Naive B cell (primary cell): ENCODE measurements around the gene CAMTA1. TPM values are rescaled to one million over a fixed set of nuclear protein-coding genes. Genes with fewer than 3 reads are reported as not detected.

Experiments
- ATAC-seq, 2 donors: fragments of 150-1000 bp; cut with Tn5 transposase; 2 replicates each; pipeline ENCODE4 v1.10.0; 2021; ENCODE audit warnings: low read depth in 2 of 2, mild to moderate bottlenecking in 2 of 2, moderate library complexity in 2 of 2
- DNase-seq: peaks from one replicate; pipeline ENCODE4 v3.0.0; 2022
- H3K27ac Mint-ChIP-seq, 6 donors: one replicate each; pipeline ENCODE4 v1.8.0; 2020 to 2022; ENCODE audit warnings: mild to moderate bottlenecking in 6 of 6, mixed read lengths in 6 of 6, moderate library complexity in 5 of 6, inconsistent platforms in 2 of 6
- H3K27me3 Mint-ChIP-seq, 3 donors: one replicate each; pipeline ENCODE4 v1.8.0; 2021 to 2022; ENCODE audit warnings: mixed read lengths in 3 of 3, mild to moderate bottlenecking in 1 of 3
- H3K36me3 Mint-ChIP-seq, 2 donors: one replicate each; pipeline ENCODE4 v1.8.0; 2020 to 2022; ENCODE audit warnings: mixed read lengths in 2 of 2, inconsistent platforms in 1 of 2, mild to moderate bottlenecking in 1 of 2
- H3K4me1 Mint-ChIP-seq, 3 donors: one replicate each; pipeline ENCODE4 v1.8.0; 2020 to 2022; ENCODE audit warnings: mixed read lengths in 3 of 3, inconsistent platforms in 1 of 3, mild to moderate bottlenecking in 1 of 3, moderate library complexity in 1 of 3
- H3K4me3 Mint-ChIP-seq, 8 donors: one replicate each; pipeline ENCODE4 v1.8.0; 2020 to 2022; ENCODE audit warnings: mild to moderate bottlenecking in 8 of 8, mixed read lengths in 8 of 8, moderate library complexity in 8 of 8, inconsistent platforms in 2 of 8
- H3K9me3 Mint-ChIP-seq, 7 donors: one replicate each; pipeline ENCODE4 v1.8.0; 2020 to 2022; ENCODE audit warnings: mixed read lengths in 7 of 7, mild to moderate bottlenecking in 5 of 7, inconsistent platforms in 2 of 7, moderate library complexity in 1 of 7
- polyA plus RNA-seq, 6 donors: library from polyadenylated mRNA; unstranded; fragments of 300-500 nt; fragmentation: Illumina TruSeq; gene quantifications; one replicate each; pipeline ENCODE4 v1.2.3, GENCODE V29; 2021; ENCODE audit warnings: low read depth in 6 of 6

Gene CAMTA1
- polyA plus RNA-seq, 6 donors from 2014 or later, result 75.4 to 140 (median 88.8) TPM

GRCh38 chr1:7639435-7640131, 854.3 kb downstream of the CAMTA1 start:
- ATAC-seq, result no peak
- Mint-ChIP-seq H3K27ac (no peak overlapping the region), H3K27me3 (peaks cover 2 to 13% (median 4%) of the 10 kb centered on the region in 3 donors), H3K4me3 (no peak overlapping the region), H3K36me3 (no peaks in the 10 kb centered on the region), H3K9me3 (peaks cover 0 to 2% (median 0%) of the 10 kb centered on the region in 7 donors), H3K4me1 (no peaks in the 10 kb centered on the region)
- no peak for DNase-seq

GRCh38 chr1:7640350-7640749, 855.1 kb downstream of the CAMTA1 start:
- no peaks in the 10 kb centered on the region for H3K4me1 Mint-ChIP-seq
- DNase-seq (no peak), ATAC-seq (no peak)
- H3K27me3 Mint-ChIP-seq, result peaks cover 0 to 8% (median 4%) of the 10 kb centered on the region in 3 donors
- H3K4me3 Mint-ChIP-seq, result no peak overlapping the region
- H3K27ac Mint-ChIP-seq, result no peak overlapping the region
- peaks cover 0 to 2% (median 0%) of the 10 kb centered on the region in 7 donors for H3K9me3 Mint-ChIP-seq
- H3K36me3 Mint-ChIP-seq, result no peaks in the 10 kb centered on the region

GRCh38 chr1:7640920-7641585, 855.8 kb downstream of the CAMTA1 start:
- no peak for ATAC-seq
- H3K4me1 Mint-ChIP-seq, result peaks cover 0 to 2% (median 2%) of the 10 kb centered on the region in 3 donors
- peaks cover 0 to 2% (median 0%) of the 10 kb centered on the region in 7 donors for H3K9me3 Mint-ChIP-seq
- H3K4me3 Mint-ChIP-seq, result no peak overlapping the region
- no peak for DNase-seq
- H3K36me3 Mint-ChIP-seq, result no peaks in the 10 kb centered on the region
- no peak overlapping the region for H3K27ac Mint-ChIP-seq
- peaks cover 3 to 11% (median 7%) of the 10 kb centered on the region in 3 donors for H3K27me3 Mint-ChIP-seq

- Mint-ChIP-seq H3K27ac (no peak overlapping the region), H3K36me3 (no peaks in the 10 kb centered on the region), H3K27me3 (peaks cover 7 to 15% (median 10%) of the 10 kb centered on the region in 3 donors), H3K9me3 (peaks cover 0 to 2% (median 0%) of the 10 kb centered on the region in 7 donors), H3K4me3 (no peak overlapping the region), H3K4me1 (peaks cover 0 to 7% (median 5%) of the 10 kb centered on the region in 3 donors)
- no peak for DNase-seq
- no peak for ATAC-seq
Measured at GRCh38 chr1:7641587-7642417, 856.5 kb downstream of the CAMTA1 start.

- H3K36me3 Mint-ChIP-seq, result no peaks in the 10 kb centered on the region
- no peak for ATAC-seq
- peaks cover 0 to 7% (median 5%) of the 10 kb centered on the region in 3 donors for H3K4me1 Mint-ChIP-seq
- H3K27me3 Mint-ChIP-seq, result peaks cover 7 to 15% (median 10%) of the 10 kb centered on the region in 3 donors
- H3K9me3 Mint-ChIP-seq, result peaks cover 0 to 2% (median 0%) of the 10 kb centered on the region in 7 donors
- no peak overlapping the region for H3K4me3 Mint-ChIP-seq
- H3K27ac Mint-ChIP-seq, result no peak overlapping the region
- DNase-seq, result no peak
Measured at GRCh38 chr1:7642418-7642704, 857.1 kb downstream of the CAMTA1 start.

- Mint-ChIP-seq H3K27me3 (peaks cover 7 to 18% (median 10%) of the 10 kb centered on the region in 3 donors), H3K4me1 (peaks cover 0 to 7% (median 5%) of the 10 kb centered on the region in 3 donors), H3K27ac (no peak overlapping the region), H3K9me3 (peaks cover 0 to 2% (median 0%) of the 10 kb centered on the region in 7 donors), H3K36me3 (no peaks in the 10 kb centered on the region), H3K4me3 (no peak overlapping the region)
- no peak for DNase-seq
- ATAC-seq, result no peak
Measured at GRCh38 chr1:7642781-7643529, 857.7 kb downstream of the CAMTA1 start.

- peak overlapping the region in 1 of 6 donors; percentile 42 for H3K27ac Mint-ChIP-seq
- ATAC-seq, result no peak
- DNase-seq, result no peak
Measured at GRCh38 chr1:7643530-7643929, 858.3 kb downstream of the CAMTA1 start.

GRCh38 chr1:7644086-7644485, 858.8 kb downstream of the CAMTA1 start:
- Mint-ChIP-seq H3K27me3 (peaks cover 7 to 23% (median 10%) of the 10 kb centered on the region in 3 donors), H3K4me1 (peaks cover 0 to 7% (median 5%) of the 10 kb centered on the region in 3 donors), H3K4me3 (no peak overlapping the region), H3K36me3 (no peaks in the 10 kb centered on the region), H3K9me3 (peaks cover 0 to 2% (median 0%) of the 10 kb centered on the region in 7 donors), H3K27ac (no peak overlapping the region)
- ATAC-seq (no peak), DNase-seq (no peak)

More at GRCh38 chr1:7643530-7643929, 858.3 kb downstream of the CAMTA1 start:
- peaks cover 0 to 2% (median 0%) of the 10 kb centered on the region in 7 donors for H3K9me3 Mint-ChIP-seq
- no peaks in the 10 kb centered on the region for H3K36me3 Mint-ChIP-seq
- H3K4me1 Mint-ChIP-seq, result peaks cover 0 to 7% (median 5%) of the 10 kb centered on the region in 3 donors
- peaks cover 7 to 23% (median 10%) of the 10 kb centered on the region in 3 donors for H3K27me3 Mint-ChIP-seq
- peak overlapping the region in 1 of 8 donors; percentile 22 for H3K4me3 Mint-ChIP-seq

GRCh38 chr1:7644961-7645750, 859.9 kb downstream of the CAMTA1 start:
- peaks cover 7 to 25% (median 13%) of the 10 kb centered on the region in 3 donors for H3K27me3 Mint-ChIP-seq
- DNase-seq (no peak), ATAC-seq (no peak)
- H3K27ac Mint-ChIP-seq, result no peak overlapping the region
- H3K4me3 Mint-ChIP-seq, result no peak overlapping the region
- no peaks in the 10 kb centered on the region for H3K36me3 Mint-ChIP-seq
- H3K4me1 Mint-ChIP-seq, result peaks cover 0 to 7% (median 5%) of the 10 kb centered on the region in 3 donors
- H3K9me3 Mint-ChIP-seq, result peaks cover 0 to 2% (median 0%) of the 10 kb centered on the region in 7 donors

GRCh38 chr1:7645751-7646048, 860.4 kb downstream of the CAMTA1 start:
- Mint-ChIP-seq H3K27me3 (peaks cover 7 to 29% (median 16%) of the 10 kb centered on the region in 3 donors), H3K9me3 (no peaks in the 10 kb centered on the region), H3K27ac (peak overlapping the region in 1 of 6 donors; percentile 38), H3K4me3 (no peak overlapping the region), H3K36me3 (no peaks in the 10 kb centered on the region), H3K4me1 (peaks cover 0 to 7% (median 5%) of the 10 kb centered on the region in 3 donors)
- ATAC-seq (no peak), DNase-seq (no peak)

GRCh38 chr1:7646164-7646563, 860.9 kb downstream of the CAMTA1 start:
- Mint-ChIP-seq H3K27me3 (peaks cover 7 to 29% (median 16%) of the 10 kb centered on the region in 3 donors), H3K36me3 (no peaks in the 10 kb centered on the region), H3K27ac (no peak overlapping the region), H3K4me1 (peaks cover 0 to 7% (median 5%) of the 10 kb centered on the region in 3 donors), H3K9me3 (no peaks in the 10 kb centered on the region), H3K4me3 (no peak overlapping the region)
- no peak for DNase-seq
- ATAC-seq, result no peak
